ENCODE results near the gene DCST2. TPM values are rescaled to one million over a fixed set of nuclear protein-coding genes. Genes with fewer than 3 reads are reported as not detected.

Gene DCST2
- total and polyA plus RNA-seq, 9 of the 15 experiments (the other 6 are each of a cell fraction or from before 2014, with no cell fraction given) = 0.09 to 0.49 (median 0.11) TPM; not detected in 3

DNA sequence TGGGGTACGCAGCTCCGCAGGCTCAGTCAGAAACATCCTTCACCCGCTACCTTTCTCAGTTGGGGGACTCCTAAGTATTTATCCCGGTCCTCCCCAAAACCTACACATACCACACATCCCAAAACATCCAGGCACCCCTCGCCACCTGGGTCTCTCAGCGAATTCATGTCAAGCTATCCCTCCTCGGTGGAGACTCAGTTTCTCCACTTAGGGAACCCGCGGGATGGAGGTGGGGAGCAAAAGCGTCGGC, 32.2 kb downstream of the DCST2 start (continued):
- TF ChIP-seq, protein P1, sequence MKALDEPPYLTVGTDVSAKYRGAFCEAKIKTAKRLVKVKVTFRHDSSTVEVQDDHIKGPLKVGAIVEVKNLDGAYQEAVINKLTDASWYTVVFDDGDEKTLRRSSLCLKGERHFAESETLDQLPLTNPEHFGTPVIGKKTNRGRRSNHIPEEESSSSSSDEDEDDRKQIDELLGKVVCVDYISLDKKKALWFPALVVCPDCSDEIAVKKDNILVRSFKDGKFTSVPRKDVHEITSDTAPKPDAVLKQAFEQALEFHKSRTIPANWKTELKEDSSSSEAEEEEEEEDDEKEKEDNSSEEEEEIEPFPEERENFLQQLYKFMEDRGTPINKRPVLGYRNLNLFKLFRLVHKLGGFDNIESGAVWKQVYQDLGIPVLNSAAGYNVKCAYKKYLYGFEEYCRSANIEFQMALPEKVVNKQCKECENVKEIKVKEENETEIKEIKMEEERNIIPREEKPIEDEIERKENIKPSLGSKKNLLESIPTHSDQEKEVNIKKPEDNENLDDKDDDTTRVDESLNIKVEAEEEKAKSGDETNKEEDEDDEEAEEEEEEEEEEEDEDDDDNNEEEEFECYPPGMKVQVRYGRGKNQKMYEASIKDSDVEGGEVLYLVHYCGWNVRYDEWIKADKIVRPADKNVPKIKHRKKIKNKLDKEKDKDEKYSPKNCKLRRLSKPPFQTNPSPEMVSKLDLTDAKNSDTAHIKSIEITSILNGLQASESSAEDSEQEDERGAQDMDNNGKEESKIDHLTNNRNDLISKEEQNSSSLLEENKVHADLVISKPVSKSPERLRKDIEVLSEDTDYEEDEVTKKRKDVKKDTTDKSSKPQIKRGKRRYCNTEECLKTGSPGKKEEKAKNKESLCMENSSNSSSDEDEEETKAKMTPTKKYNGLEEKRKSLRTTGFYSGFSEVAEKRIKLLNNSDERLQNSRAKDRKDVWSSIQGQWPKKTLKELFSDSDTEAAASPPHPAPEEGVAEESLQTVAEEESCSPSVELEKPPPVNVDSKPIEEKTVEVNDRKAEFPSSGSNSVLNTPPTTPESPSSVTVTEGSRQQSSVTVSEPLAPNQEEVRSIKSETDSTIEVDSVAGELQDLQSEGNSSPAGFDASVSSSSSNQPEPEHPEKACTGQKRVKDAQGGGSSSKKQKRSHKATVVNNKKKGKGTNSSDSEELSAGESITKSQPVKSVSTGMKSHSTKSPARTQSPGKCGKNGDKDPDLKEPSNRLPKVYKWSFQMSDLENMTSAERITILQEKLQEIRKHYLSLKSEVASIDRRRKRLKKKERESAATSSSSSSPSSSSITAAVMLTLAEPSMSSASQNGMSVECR (CRISPR knock-in tag; IDR thresholded peaks at IDR 0.05) = no peak

DNA sequence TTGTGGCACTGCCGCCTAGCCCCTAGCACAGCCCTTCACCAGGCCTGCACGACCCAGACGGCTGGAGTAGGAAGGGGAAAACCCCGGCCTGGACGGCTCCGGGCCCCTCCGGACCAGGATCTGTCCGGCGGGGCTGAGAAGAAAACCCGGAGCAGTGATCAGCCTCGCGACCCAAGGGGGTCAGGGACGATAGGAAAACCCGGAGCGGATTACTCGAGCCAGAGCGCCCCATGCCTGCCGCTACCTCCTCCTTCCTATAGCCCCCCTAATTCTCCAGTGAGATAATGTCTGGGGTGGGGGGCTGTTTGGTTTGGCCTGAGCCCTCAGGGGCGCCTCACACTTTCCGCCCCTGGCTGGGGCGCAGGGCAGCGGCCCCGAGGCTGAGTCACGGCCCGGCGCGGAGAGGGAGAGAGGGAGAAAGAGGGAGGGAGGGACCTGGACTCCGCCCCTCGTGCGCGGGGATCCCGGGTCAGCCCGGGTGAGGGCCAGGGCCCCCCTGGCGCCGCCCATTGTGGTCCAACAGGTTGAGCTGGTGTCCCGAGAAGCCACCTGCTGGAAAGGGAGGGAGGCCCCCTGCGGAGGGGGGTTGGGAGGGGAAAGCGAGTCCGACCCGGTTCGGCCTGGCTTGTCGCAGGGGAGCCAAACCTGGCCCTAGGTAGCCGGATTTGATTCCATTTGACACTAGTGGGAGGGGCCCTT, 32.7 kb downstream of the DCST2 start:
- Histone ChIP-seq H2AFZ (ENCODE audit: low read depth, low read length) (peak overlapping the region; percentile 93), H3K27ac (ENCODE audit: extremely low read depth, low read depth, low read length) (peak overlapping the region; percentile 97), H3K9me1 (ENCODE audit: control insufficient read depth, insufficient read depth, low read length) (no peaks in the 10 kb centered on the region), H3K79me2 (ENCODE audit: control insufficient read depth, insufficient read depth, low read length) (peaks cover 40% of the 10 kb centered on the region), H3K36me3 (ENCODE audit: control insufficient read depth, insufficient read depth, low read length) (peaks cover 15% of the 10 kb centered on the region; the same call in 2 of the 3 replicates), H3K4me1 (replicated peaks in 1 of 2; ENCODE audit: control insufficient read depth in 2 of 2, insufficient read depth in 2 of 2, low read length in 2 of 2) (peaks cover 31 to 65% of the 10 kb centered on the region in 2 experiments), H3K9me3 (replicated peaks; ENCODE audit: control insufficient read depth, insufficient read depth, low read depth, low read length) (no peaks in the 10 kb centered on the region), H3K4me2 (ENCODE audit: insufficient read depth, low read length) (peak overlapping the region; percentile 98), H3K27me3 (ENCODE audit: control insufficient read depth in 2 of 2, insufficient read depth in 2 of 2, low read length in 2 of 2) (no peaks in the 10 kb centered on the region), H3K4me3 (peak overlapping the region; percentile 71), H4K20me1 (replicated peaks; ENCODE audit: control insufficient read depth, insufficient read depth, low read length) (no peaks in the 10 kb centered on the region), H3K9ac (ENCODE audit: insufficient read depth in 1 of 2, low read depth in 2 of 2, low read length in 2 of 2) (peak overlapping the region; percentile 89 to 96)
- DNase-seq (ENCODE audit: extremely low read depth in 1 of 4, low spot score in 3 of 4) (peak; percentile 80 to 97 (median 86)), ATAC-seq (peak; percentile 73), FAIRE-seq (peak; percentile 84)
- 0% methylated on average over 21 of the region's 43 CpGs for WGBS (ENCODE audit: insufficient coverage, low coverage, missing lambda C conversion rate)
- ChIA-PET POLR2A (interaction anchor here (0.6 to 8.2 kb wide), 15 partner anchors 9 to 1434 kb away, joined by 3 to 80 read pairs (median 3); partner anchors contain the start of genes FLAD1 and PBXIP1), CTCF (ENCODE audit: low intra/inter-chr PET ratio) (interaction anchor here (1.3 to 1.6 kb wide), 2 partner anchors 17 to 40 kb away, joined by 6 read pairs; partner anchors contain the start of gene PYGO2)
- in situ Hi-C loops (cut with MboI) (no loop called here), intact Hi-C loops (cut with micrococcal nuclease) (loop anchor here (1.0 to 5.0 kb wide), 5 partner anchors 27 to 444 kb away; partner anchors contain the start of genes CKS1B, EFNA3, PYGO2 and UBE2Q1)
- BruUV-seq (replicated peaks) = no TSS peak
- peak; percentile 78 for TF ChIP-seq ZNF316 (IDR thresholded peaks at IDR 0.05)
- no peak for TF ChIP-seq ESRRB (CRISPR knock-in tag; IDR thresholded peaks at IDR 0.05; ENCODE audit: borderline replicate concordance)
- peak; percentile 55; the same call in 1 of the 2 replicates for TF ChIP-seq MIER1 (IDR thresholded peaks at IDR 0.05; ENCODE audit: low read depth)
- TF ChIP-seq NUFIP1 (IDR thresholded peaks at IDR 0.05; ENCODE audit: partially characterized antibody) = peak; percentile 96
- TF ChIP-seq NFXL1 (CRISPR knock-in tag; IDR thresholded peaks at IDR 0.05) = no peak
- TF ChIP-seq, protein P2, sequence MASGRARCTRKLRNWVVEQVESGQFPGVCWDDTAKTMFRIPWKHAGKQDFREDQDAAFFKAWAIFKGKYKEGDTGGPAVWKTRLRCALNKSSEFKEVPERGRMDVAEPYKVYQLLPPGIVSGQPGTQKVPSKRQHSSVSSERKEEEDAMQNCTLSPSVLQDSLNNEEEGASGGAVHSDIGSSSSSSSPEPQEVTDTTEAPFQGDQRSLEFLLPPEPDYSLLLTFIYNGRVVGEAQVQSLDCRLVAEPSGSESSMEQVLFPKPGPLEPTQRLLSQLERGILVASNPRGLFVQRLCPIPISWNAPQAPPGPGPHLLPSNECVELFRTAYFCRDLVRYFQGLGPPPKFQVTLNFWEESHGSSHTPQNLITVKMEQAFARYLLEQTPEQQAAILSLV (tag; IDR thresholded peaks at IDR 0.05) = peak; percentile 27; the same call in 1 of the 2 replicates
- TF ChIP-seq ZNF239 (CRISPR knock-in tag; IDR thresholded peaks at IDR 0.05) = no peak
- TF ChIP-seq THRAP3 (IDR thresholded peaks at IDR 0.05; ENCODE audit: borderline replicate concordance) = peak; percentile 84; the same call in 1 of the 2 replicates
- TF ChIP-seq ELF2 (CRISPR knock-in tag; IDR thresholded peaks at IDR 0.05) = 0 out of 2 replicates have a peak, but pooled peaks have one; percentile 12
- no peak for TF ChIP-seq NR3C1 (CRISPR knock-in tag; IDR thresholded peaks at IDR 0.05)
- TF ChIP-seq ETV6 (IDR thresholded peaks at IDR 0.05; ENCODE audit: borderline replicate concordance in 1 of 2, low read depth in 2 of 2, low read length in 1 of 2) = no peak
- TF ChIP-seq ETV6 (CRISPR knock-in tag; IDR thresholded peaks at IDR 0.05; ENCODE audit: borderline replicate concordance) = no peak
- TF ChIP-seq DIDO1 (tag; IDR thresholded peaks at IDR 0.05; ENCODE audit: low read depth) = no peak

All from K562 (cell line).